ENCODE measurements around the gene OLIG1.

OLIG1 gene

GRCh38 chr21:33031152-33031911 lies 38.6 kb upstream of the OLIG1 start:
- no peak for DNase-seq

GRCh38 chr21:33032434-33033047 lies 37.4 kb upstream of the OLIG1 start:
- no peak for DNase-seq

DNA sequence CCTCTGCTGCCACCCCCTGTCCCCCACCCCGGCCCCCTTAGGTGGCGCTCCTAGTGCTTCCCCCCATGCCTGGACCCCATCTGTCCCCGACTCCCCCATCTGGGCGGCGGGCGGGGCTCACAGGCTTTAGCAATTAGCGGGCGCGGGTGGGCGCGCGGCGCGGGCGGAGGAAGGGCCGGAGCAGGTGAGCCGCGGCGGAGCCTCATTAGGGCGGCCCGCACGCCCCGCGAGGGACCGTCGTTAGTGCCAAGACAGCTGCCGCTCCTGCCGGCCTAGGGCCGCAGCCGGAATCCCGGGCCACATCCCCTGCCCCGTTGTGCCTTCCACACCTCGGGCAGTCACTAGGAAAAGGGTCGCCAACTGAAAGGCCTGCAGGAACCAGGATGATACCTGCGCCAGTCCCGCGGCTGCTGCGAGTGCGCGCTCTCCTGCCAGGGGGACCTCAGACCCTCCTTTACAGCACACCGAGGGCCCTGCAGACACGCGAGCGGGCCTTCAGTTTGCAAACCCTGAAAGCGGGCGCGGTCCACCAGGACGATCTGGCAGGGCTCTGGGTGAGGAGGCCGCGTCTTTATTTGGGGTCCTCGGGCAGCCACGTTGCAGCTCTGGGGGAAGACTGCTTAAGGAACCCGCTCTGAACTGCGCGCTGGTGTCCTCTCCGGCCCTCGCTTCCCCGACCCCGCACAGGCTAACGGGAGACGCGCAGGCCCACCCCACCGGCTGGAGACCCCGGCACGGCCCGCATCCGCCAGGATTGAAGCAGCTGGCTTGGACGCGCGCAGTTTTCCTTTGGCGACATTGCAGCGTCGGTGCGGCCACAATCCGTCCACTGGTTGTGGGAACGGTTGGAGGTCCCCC lies 36.6 kb upstream of the OLIG1 start:
- DNase-seq, result no peak

DNA sequence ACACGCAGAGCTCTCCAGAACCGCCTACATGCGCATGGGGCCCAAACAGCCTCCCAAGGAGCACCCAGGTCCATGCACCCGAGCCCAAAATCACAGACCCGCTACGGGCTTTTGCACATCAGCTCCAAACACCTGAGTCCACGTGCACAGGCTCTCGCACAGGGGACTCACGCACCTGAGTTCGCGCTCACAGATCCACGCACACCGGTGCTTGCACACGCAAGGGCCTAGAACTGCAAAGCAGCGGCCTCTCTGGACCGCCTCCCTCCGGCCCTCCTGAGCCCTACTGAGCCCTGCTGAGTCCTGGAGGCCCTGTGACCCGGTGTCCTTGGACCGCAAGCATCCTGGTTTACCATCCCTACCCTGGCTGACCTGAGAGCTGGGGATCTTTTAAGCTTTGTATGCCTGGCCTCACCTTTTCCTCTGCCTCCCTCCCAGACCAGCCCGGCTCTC lies 36.0 kb upstream of the OLIG1 start:
- no peak for DNase-seq

DNA sequence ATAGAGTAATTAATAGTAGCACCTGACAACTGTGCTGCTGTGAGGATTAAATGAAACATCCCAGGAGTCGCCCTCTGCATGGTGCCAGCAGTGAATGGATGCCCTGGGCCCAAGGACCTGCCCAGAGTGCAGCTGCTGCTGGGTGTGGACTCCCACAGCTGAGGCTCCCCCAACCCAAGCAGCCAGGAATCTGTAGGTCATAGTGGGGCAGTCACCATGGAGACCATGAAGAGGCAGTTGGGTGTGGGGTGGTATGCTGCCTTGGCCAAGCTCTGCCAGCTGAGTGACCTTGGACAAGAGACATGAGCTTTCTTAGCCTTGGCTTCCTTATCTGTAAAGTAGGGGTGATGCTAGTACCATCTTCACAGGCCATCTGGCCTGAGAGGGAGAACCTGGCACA lies 34.8 kb upstream of the OLIG1 start:
- DNase-seq, result no peak

DNA sequence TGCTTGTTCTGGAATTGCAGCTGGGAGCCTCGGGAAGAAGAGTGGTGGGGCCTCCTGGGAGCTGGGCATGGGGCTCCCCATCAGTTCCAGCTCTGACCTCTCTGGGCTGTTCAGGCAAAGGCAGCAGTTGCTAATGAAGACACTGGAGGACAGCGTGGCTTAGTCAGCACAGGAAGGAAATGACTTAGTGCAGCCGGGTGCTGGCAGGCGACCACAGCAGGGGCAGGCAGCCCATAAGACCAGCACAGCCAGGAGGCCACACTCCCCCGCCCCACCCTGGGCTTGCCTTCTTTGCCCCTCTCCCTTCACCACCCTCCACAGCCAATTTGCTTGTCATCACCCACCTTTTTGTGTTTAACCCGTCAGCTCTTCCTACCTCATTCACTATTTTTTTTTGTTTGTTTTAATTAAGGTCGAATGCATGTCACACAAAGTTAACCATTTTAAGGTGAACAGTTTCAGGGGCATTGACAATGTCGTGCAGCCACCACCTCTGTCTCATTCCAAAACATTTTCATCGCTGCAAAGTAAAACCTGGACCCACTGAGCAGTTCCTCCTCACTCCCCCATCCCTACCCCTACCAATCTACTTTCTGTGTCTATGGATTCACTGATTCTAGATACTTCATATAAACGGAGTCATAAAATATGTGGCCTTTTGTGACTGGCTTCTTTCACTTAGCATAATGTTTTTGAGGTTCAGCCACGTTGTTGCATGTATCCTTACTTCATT lies 33.3 kb upstream of the OLIG1 start:
- peak; percentile 37 to 51 for DNase-seq

GRCh38 chr21:33037501-33037900 lies 32.4 kb upstream of the OLIG1 start:
- no peak for DNase-seq

GRCh38 chr21:33039536-33039935 lies 30.4 kb upstream of the OLIG1 start:
- DNase-seq, result no peak

- no peak for DNase-seq
Observed at GRCh38 chr21:33040215-33040614, 29.7 kb upstream of the OLIG1 start.

DNA sequence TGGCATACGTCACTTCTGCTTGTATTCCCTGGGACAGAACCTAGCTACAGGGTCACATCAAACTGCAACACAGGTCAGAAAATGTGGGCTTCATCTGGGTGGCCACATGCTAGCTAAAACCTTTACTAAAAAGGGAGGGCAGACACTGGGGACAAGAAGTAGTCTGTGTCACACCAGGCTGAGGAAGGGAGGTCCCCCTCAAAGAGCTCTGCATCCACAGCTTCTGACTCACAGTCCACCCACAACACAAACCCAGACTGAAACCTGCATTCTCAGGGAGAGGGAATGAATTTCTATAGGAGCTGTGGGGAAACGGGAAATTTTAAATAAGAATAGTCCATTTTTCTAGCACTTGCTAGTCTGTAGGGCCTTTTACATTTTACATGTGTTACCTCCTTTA lies 28.0 kb upstream of the OLIG1 start:
- DNase-seq, result peak in 1 of 2 donors; percentile 53

- no peak for DNase-seq
Observed at GRCh38 chr21:33042812-33043211, 27.1 kb upstream of the OLIG1 start.

DNA sequence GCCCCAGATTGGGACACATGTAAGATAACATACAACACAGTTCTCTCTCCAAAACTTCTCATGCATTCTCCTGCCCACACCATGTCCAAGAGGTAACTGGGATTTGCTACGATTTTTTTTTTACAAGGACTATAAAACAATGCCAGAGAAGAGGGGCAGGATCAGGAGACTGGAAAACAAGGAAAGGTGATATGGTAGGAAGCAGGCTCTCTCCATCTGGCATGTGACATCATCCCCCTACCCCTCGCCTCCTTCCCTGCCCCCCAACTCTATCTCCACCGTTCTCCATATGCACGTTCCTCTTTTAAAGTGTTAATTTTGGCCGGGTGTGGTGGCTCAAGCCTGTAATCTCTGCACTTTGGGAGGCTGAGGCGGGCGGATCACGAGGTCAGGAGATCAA lies 23.5 kb upstream of the OLIG1 start:
- DNase-seq, result no peak

DNA sequence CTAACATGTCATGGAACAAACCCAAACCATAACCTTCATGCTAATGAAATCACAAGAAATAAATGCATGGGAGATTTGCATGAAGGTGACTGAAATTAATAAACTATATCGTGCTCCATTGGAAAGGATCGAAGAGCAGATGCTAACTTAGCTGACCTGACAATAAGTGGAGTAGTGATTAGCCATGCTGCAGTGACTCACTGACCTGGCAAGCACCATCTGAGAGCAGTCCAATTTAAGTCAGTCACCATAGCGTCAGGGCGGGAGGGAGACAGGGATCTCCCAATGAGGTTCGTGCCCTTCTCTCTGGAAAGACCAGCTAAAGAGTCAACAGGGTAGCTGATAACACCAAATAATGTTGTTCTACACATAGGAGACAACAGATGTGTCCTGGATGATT lies 22.7 kb upstream of the OLIG1 start:
- no peak for DNase-seq

- no peak for DNase-seq
Observed at GRCh38 chr21:33051925-33052324, 18.0 kb upstream of the OLIG1 start.

GRCh38 chr21:33053951-33054350 lies 16.0 kb upstream of the OLIG1 start:
- DNase-seq, result no peak

GRCh38 chr21:33055991-33056390 lies 13.9 kb upstream of the OLIG1 start:
- DNase-seq, result peak; percentile 52 to 54

GRCh38 chr21:33057385-33057940 lies 12.5 kb upstream of the OLIG1 start:
- DNase-seq, result no peak

- DNase-seq, result no peak
Observed at GRCh38 chr21:33058527-33058926, 11.4 kb upstream of the OLIG1 start.

- DNase-seq, result no peak
Observed at GRCh38 chr21:33058957-33059356, 11.0 kb upstream of the OLIG1 start.

- peak; percentile 94 to 97 for DNase-seq
Observed at GRCh38 chr21:33059380-33059841, 10.5 kb upstream of the OLIG1 start.

DNA sequence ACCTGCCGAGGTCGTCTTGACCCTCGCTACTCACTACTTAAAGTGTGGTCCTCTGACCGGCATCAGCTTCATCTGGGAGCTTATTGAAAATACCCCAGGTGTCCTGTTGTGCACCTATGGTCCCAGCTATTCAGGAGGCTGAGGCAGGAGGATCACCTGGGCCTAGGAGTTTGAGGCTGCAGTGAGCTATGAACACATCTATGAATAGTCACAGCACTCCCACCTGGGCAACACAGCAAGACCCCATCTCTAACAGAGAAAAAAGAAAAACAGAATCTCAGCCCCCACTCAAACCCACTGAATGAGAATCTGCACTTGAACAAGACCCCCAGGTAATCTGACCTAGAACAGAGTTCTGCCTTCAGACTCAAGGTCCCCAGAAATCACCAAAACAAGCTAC lies 8.7 kb upstream of the OLIG1 start:
- no peak for DNase-seq

DNA sequence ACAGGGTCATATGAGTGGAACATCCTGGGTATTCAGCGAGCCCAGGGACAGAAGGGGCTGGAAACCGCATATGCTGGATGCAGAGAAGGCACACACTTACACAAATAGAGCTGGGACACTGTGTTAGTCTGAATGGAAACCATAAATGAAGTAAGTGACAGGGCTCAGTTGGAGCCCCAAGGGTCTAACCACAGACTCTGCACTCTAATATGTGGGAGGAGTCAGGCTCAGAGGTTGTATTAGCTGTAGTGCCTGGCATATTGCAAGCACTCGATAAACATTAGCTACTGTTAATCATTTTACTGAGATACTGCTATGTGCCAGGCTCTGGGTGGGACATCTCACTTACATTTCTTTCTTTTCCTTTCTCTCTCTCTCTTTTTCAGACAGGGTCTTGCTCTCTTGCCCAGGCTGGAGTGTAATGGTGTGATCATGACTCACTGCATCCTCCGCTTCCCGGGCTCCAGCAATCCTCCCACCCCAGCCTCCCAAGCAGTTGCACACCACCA lies 6.5 kb upstream of the OLIG1 start:
- DNase-seq, result no peak
